Chondrocyte (in vitro differentiated cells): Measurements from ENCODE around the gene POTEH. TPM values are rescaled to one million over a fixed set of nuclear protein-coding genes. Genes with fewer than 3 reads are reported as not detected.
A peak's percentile ranks its signal among the peaks of the same experiment; 100 is the strongest.
"Not testable (repeated sequence)": the region's sequence is repeated elsewhere in the genome, so short reads cannot be mapped to it uniquely, and the experiment has no call there.

Experiments used
- DNase-seq: peaks from one replicate; pipeline ENCODE4 v3.0.0; 2021; ENCODE audit warnings: mixed read lengths, low spot score
- H3K27ac Mint-ChIP-seq: one replicate; pipeline ENCODE4 v1.8.0; 2021; ENCODE audit warnings: mild to moderate bottlenecking, moderate library complexity, mixed read lengths; ENCODE audit not compliant: unreplicated experiment
- H3K27me3 Mint-ChIP-seq: 2 replicates; pipeline ENCODE4 v1.8.0; 2021; ENCODE audit warnings: low read depth, mixed read lengths
- H3K36me3 Mint-ChIP-seq: 2 replicates; pipeline ENCODE4 v1.8.0; 2021; ENCODE audit warnings: low read depth, mixed read lengths
- H3K4me1 Mint-ChIP-seq: 2 replicates; pipeline ENCODE4 v1.8.0; 2021; ENCODE audit warnings: low read depth, mild to moderate bottlenecking, mixed read lengths
- H3K4me3 Mint-ChIP-seq: one replicate; pipeline ENCODE4 v1.8.0; 2021; ENCODE audit warnings: mild to moderate bottlenecking, moderate library complexity, mixed read lengths; ENCODE audit not compliant: unreplicated experiment
- H3K9me3 Mint-ChIP-seq: 2 replicates; pipeline ENCODE4 v1.8.0; 2021; ENCODE audit warnings: low read depth, mixed read lengths
- long read RNA-seq: library from polyadenylated mRNA; stranded (forward); transcript quantifications from one replicate; pipeline ENCODE4 v2.0.0, GENCODE V29; 2021
- total RNA-seq: library from RNA; stranded (reverse); gene quantifications from 3 replicates; pipeline ENCODE4 v1.2.1, GENCODE V29; 2021

The POTEH gene
- total RNA-seq = not detected in 3 replicates
- long read RNA-seq = 0 reads

- DNase-seq, H3K36me3 Mint-ChIP-seq, H3K4me3 Mint-ChIP-seq, H3K27me3 Mint-ChIP-seq, H3K27ac Mint-ChIP-seq, H3K4me1 Mint-ChIP-seq, H3K9me3 Mint-ChIP-seq: not testable (repeated sequence)
These were observed at the start of gene POTEH for GRCh38 chr22:15689749-15690125. Gene POTEH, plus strand, starts transcription at chr22:15690026. Its CDS starts 52 bp downstream, at chr22:15690078.

GRCh38 chr22:15642288-15642861, 47.5 kb upstream of the POTEH start:
- not testable (repeated sequence) for H3K4me1 Mint-ChIP-seq, H3K27ac Mint-ChIP-seq, H3K4me3 Mint-ChIP-seq, H3K36me3 Mint-ChIP-seq, H3K9me3 Mint-ChIP-seq, H3K27me3 Mint-ChIP-seq, DNase-seq

GRCh38 chr22:15651954-15652353, 37.9 kb upstream of the POTEH start:
- H3K27me3 Mint-ChIP-seq, H3K9me3 Mint-ChIP-seq, DNase-seq, H3K4me3 Mint-ChIP-seq, H3K36me3 Mint-ChIP-seq, H3K27ac Mint-ChIP-seq, H3K4me1 Mint-ChIP-seq: not testable (repeated sequence)

- H3K4me3 Mint-ChIP-seq, H3K4me1 Mint-ChIP-seq, H3K36me3 Mint-ChIP-seq, H3K27ac Mint-ChIP-seq, H3K9me3 Mint-ChIP-seq, DNase-seq, H3K27me3 Mint-ChIP-seq: not testable (repeated sequence)
These were observed 37.1 kb upstream of the POTEH start for GRCh38 chr22:15652738-15653137.

GRCh38 chr22:15653241-15653640, 36.6 kb upstream of the POTEH start:
- not testable (repeated sequence) for H3K4me1 Mint-ChIP-seq, H3K27ac Mint-ChIP-seq, H3K36me3 Mint-ChIP-seq, H3K27me3 Mint-ChIP-seq, H3K4me3 Mint-ChIP-seq, H3K9me3 Mint-ChIP-seq, DNase-seq

- not testable (repeated sequence) for H3K27ac Mint-ChIP-seq, H3K4me3 Mint-ChIP-seq, H3K36me3 Mint-ChIP-seq, DNase-seq, H3K9me3 Mint-ChIP-seq, H3K27me3 Mint-ChIP-seq, H3K4me1 Mint-ChIP-seq
These were observed 28.7 kb upstream of the POTEH start for GRCh38 chr22:15661102-15661501.

- H3K4me3 Mint-ChIP-seq, H3K27ac Mint-ChIP-seq, H3K27me3 Mint-ChIP-seq, H3K36me3 Mint-ChIP-seq, DNase-seq, H3K9me3 Mint-ChIP-seq, H3K4me1 Mint-ChIP-seq: not testable (repeated sequence)
These were observed 25.1 kb upstream of the POTEH start for GRCh38 chr22:15664682-15665081.

GRCh38 chr22:15665478-15665877, 24.3 kb upstream of the POTEH start:
- H3K27me3 Mint-ChIP-seq, H3K27ac Mint-ChIP-seq, H3K36me3 Mint-ChIP-seq, H3K4me1 Mint-ChIP-seq, H3K9me3 Mint-ChIP-seq, H3K4me3 Mint-ChIP-seq: not testable (repeated sequence)
- DNase-seq = peak; percentile 2

- not testable (repeated sequence) for H3K36me3 Mint-ChIP-seq, H3K27me3 Mint-ChIP-seq, H3K27ac Mint-ChIP-seq, H3K9me3 Mint-ChIP-seq, H3K4me3 Mint-ChIP-seq, H3K4me1 Mint-ChIP-seq, DNase-seq
These were observed 20.4 kb upstream of the POTEH start for GRCh38 chr22:15669430-15669829.

GRCh38 chr22:15679702-15680101, 10.1 kb upstream of the POTEH start:
- not testable (repeated sequence) for DNase-seq, H3K36me3 Mint-ChIP-seq, H3K4me3 Mint-ChIP-seq, H3K4me1 Mint-ChIP-seq, H3K27me3 Mint-ChIP-seq, H3K27ac Mint-ChIP-seq, H3K9me3 Mint-ChIP-seq

- not testable (repeated sequence) for H3K9me3 Mint-ChIP-seq, H3K36me3 Mint-ChIP-seq, H3K4me1 Mint-ChIP-seq, DNase-seq, H3K27me3 Mint-ChIP-seq, H3K27ac Mint-ChIP-seq, H3K4me3 Mint-ChIP-seq
These were observed 5.7 kb upstream of the POTEH start for GRCh38 chr22:15684115-15684514.

GRCh38 chr22:15684695-15685094, 5.1 kb upstream of the POTEH start:
- not testable (repeated sequence) for H3K4me3 Mint-ChIP-seq, H3K9me3 Mint-ChIP-seq, DNase-seq, H3K27me3 Mint-ChIP-seq, H3K36me3 Mint-ChIP-seq, H3K4me1 Mint-ChIP-seq, H3K27ac Mint-ChIP-seq

GRCh38 chr22:15685641-15686040, 4.2 kb upstream of the POTEH start:
- H3K4me3 Mint-ChIP-seq, H3K9me3 Mint-ChIP-seq, H3K4me1 Mint-ChIP-seq, H3K27me3 Mint-ChIP-seq, H3K27ac Mint-ChIP-seq, H3K36me3 Mint-ChIP-seq: not testable (repeated sequence)
- peak; percentile 26 for DNase-seq

GRCh38 chr22:15687086-15687485, 2.7 kb upstream of the POTEH start:
- not testable (repeated sequence) for H3K27ac Mint-ChIP-seq, H3K4me3 Mint-ChIP-seq, H3K27me3 Mint-ChIP-seq, H3K36me3 Mint-ChIP-seq, H3K9me3 Mint-ChIP-seq, H3K4me1 Mint-ChIP-seq
- DNase-seq = peak; percentile 36
